ENCODE data around the gene TCERG1L.

TCERG1L gene

GRCh38 chr10:131053192-131053591 lies 258.3 kb downstream of the TCERG1L start:
- H3K36me3 ChIP-seq (ENCODE audit: low read length), result no peaks in the 10 kb centered on the region
- no peak overlapping the region for H3K9ac ChIP-seq (ENCODE audit: low read length)
- H4K20me1 ChIP-seq (ENCODE audit: low read depth, low read length), result no peaks in the 10 kb centered on the region
- H3K4me2 ChIP-seq (ENCODE audit: low read depth, low read length, poor library complexity, severe bottlenecking), result no peak overlapping the region
- H2AFZ ChIP-seq (ENCODE audit: low read depth, low read length, severe bottlenecking), result no peak overlapping the region
- no peaks in the 10 kb centered on the region for H3K27me3 ChIP-seq (ENCODE audit: low read length)
- H3K27ac ChIP-seq (ENCODE audit: low read depth, low read length), result no peak overlapping the region
- H3K79me2 ChIP-seq (ENCODE audit: insufficient read depth, low read length), result no peaks in the 10 kb centered on the region
- no peak for TF ChIP-seq CTCF (IDR thresholded peaks at IDR 0.05; ENCODE audit: insufficient read depth, low read length, poor library complexity, severe bottlenecking)
- no peaks in the 10 kb centered on the region for H3K9me3 ChIP-seq (ENCODE audit: insufficient read depth, low read length)
- H3F3A ChIP-seq (ENCODE audit: insufficient read depth), result no peaks in the 10 kb centered on the region
- H3K4me3 ChIP-seq (ENCODE audit: insufficient read depth, low read length, poor library complexity, severe bottlenecking), result no peak overlapping the region
- no peaks in the 10 kb centered on the region for H3K9me2 ChIP-seq (replicated peaks; ENCODE audit: insufficient read depth, low read length)

- H3K36me3 ChIP-seq (ENCODE audit: low read length), result no peaks in the 10 kb centered on the region
- no peak overlapping the region for H3K4me3 ChIP-seq (ENCODE audit: insufficient read depth, low read length, poor library complexity, severe bottlenecking)
- no peaks in the 10 kb centered on the region for H4K20me1 ChIP-seq (ENCODE audit: low read depth, low read length)
- no peaks in the 10 kb centered on the region for H3K9me3 ChIP-seq (ENCODE audit: insufficient read depth, low read length)
- H3K79me2 ChIP-seq (ENCODE audit: insufficient read depth, low read length), result no peaks in the 10 kb centered on the region
- H3K9me2 ChIP-seq (replicated peaks; ENCODE audit: insufficient read depth, low read length), result no peaks in the 10 kb centered on the region
- H2AFZ ChIP-seq (ENCODE audit: low read depth, low read length, severe bottlenecking), result no peak overlapping the region
- no peak overlapping the region for H3K9ac ChIP-seq (ENCODE audit: low read length)
- H3K27me3 ChIP-seq (ENCODE audit: low read length), result no peaks in the 10 kb centered on the region
- no peak overlapping the region for H3K27ac ChIP-seq (ENCODE audit: low read depth, low read length)
- H3K4me2 ChIP-seq (ENCODE audit: low read depth, low read length, poor library complexity, severe bottlenecking), result no peak overlapping the region
- no peak for TF ChIP-seq CTCF (IDR thresholded peaks at IDR 0.05; ENCODE audit: insufficient read depth, low read length, poor library complexity, severe bottlenecking)
- TF ChIP-seq EZH2phosphoT487 (conservative IDR thresholded peaks at IDR 0.05; ENCODE audit: low read length), result no peak
- no peaks in the 10 kb centered on the region for H3F3A ChIP-seq (ENCODE audit: insufficient read depth)
Measured at GRCh38 chr10:131050162-131050766, 261.3 kb downstream of the TCERG1L start.

- H3F3A ChIP-seq (ENCODE audit: insufficient read depth), result no peaks in the 10 kb centered on the region
- no peaks in the 10 kb centered on the region for H4K20me1 ChIP-seq (ENCODE audit: low read depth, low read length)
- H3K9me3 ChIP-seq (ENCODE audit: insufficient read depth, low read length), result no peaks in the 10 kb centered on the region
- H3K4me3 ChIP-seq (ENCODE audit: insufficient read depth, low read length, poor library complexity, severe bottlenecking), result no peak overlapping the region
- no peak for TF ChIP-seq EZH2phosphoT487 (conservative IDR thresholded peaks at IDR 0.05; ENCODE audit: low read length)
- TF ChIP-seq CTCF (IDR thresholded peaks at IDR 0.05; ENCODE audit: insufficient read depth, low read length, poor library complexity, severe bottlenecking), result no peak
- H3K36me3 ChIP-seq (ENCODE audit: low read length), result no peaks in the 10 kb centered on the region
- H3K27ac ChIP-seq (ENCODE audit: low read depth, low read length), result no peak overlapping the region
- H3K79me2 ChIP-seq (ENCODE audit: insufficient read depth, low read length), result no peaks in the 10 kb centered on the region
- H3K9ac ChIP-seq (ENCODE audit: low read length), result no peak overlapping the region
- H3K27me3 ChIP-seq (ENCODE audit: low read length), result no peaks in the 10 kb centered on the region
- H2AFZ ChIP-seq (ENCODE audit: low read depth, low read length, severe bottlenecking), result no peak overlapping the region
- no peak overlapping the region for H3K4me2 ChIP-seq (ENCODE audit: low read depth, low read length, poor library complexity, severe bottlenecking)
- no peaks in the 10 kb centered on the region for H3K9me2 ChIP-seq (replicated peaks; ENCODE audit: insufficient read depth, low read length)
Measured at GRCh38 chr10:131049016-131049415, 262.5 kb downstream of the TCERG1L start.

All from SU-DHL-6 (cell line).